MCF 10A (cell line): ENCODE results near the gene COL27A1. TPM values are rescaled to one million over a fixed set of nuclear protein-coding genes. Genes with fewer than 3 reads are reported as not detected.

Experiments
- BruUV-seq: library from RNA; stranded (reverse); fragments of 400-500 nt; replicated peaks from 2 replicates; lab custom pipeline; 2021; lab: Mats Ljungman, UMichigan
- CTCF ChIA-PET: fragments of 300-600 bp; sonication (Branson Sonifier 250); formaldehyde crosslinking; extraction: SDS; loops from one replicate; lab custom pipeline; 2021; ENCODE audit warnings: antibody characterized with exemption, inconsistent platforms; lab: Yijun Ruan, JAX
- POLR2A ChIA-PET: fragments of 300-600, 350-650 bp; sonication (Branson Sonifier 250); formaldehyde crosslinking; extraction: SDS; loops from one replicate; lab custom pipeline; 2020; ENCODE audit warnings: antibody characterized with exemption, inconsistent platforms; lab: Yijun Ruan, JAX
- DNase-seq: peaks from one replicate; pipeline ENCODE4 v3.0.0-alpha.2; 2018; ENCODE audit not compliant: unreplicated experiment
- H3K27ac Mint-ChIP-seq: one replicate; pipeline ENCODE4 v1.8.0; 2022; ENCODE audit warnings: mild to moderate bottlenecking, low read depth, mixed read lengths; ENCODE audit not compliant: unreplicated experiment
- H3K27me3 Mint-ChIP-seq: one replicate; pipeline ENCODE4 v1.8.0; 2022; ENCODE audit warnings: mixed read lengths; ENCODE audit not compliant: insufficient read depth, unreplicated experiment
- H3K36me3 Mint-ChIP-seq: one replicate; pipeline ENCODE4 v1.8.0; 2022; ENCODE audit warnings: mild to moderate bottlenecking, moderate library complexity, mixed read lengths; ENCODE audit not compliant: insufficient read depth, unreplicated experiment
- H3K4me1 Mint-ChIP-seq: one replicate; pipeline ENCODE4 v1.8.0; 2022; ENCODE audit warnings: mixed read lengths; ENCODE audit not compliant: insufficient read depth, unreplicated experiment
- H3K4me3 Mint-ChIP-seq: one replicate; pipeline ENCODE4 v1.8.0; 2022; ENCODE audit warnings: mild to moderate bottlenecking, moderate library complexity, mixed read lengths; ENCODE audit not compliant: unreplicated experiment
- H3K9me3 Mint-ChIP-seq: one replicate; pipeline ENCODE4 v1.8.0; 2022; ENCODE audit warnings: mixed read lengths; ENCODE audit not compliant: unreplicated experiment
- intact Hi-C: fragments of 100-400 bp; cut with micrococcal nuclease; formaldehyde crosslinking; loops from 2 replicates; pipeline ENCODE4 v1.14.1; 2022
- total RNA-seq: library from RNA; stranded (reverse); gene quantifications from 2 replicates; pipeline ENCODE4 v1.2.3, GENCODE V29; 2022
- TF ChIP-seq, protein P1 (sequence below): fragments of 200-600 bp; IDR thresholded peaks from one replicate; pipeline ENCODE4 v1.8.0; 2022; ENCODE audit warnings: antibody characterized with exemption, mild to moderate bottlenecking; ENCODE audit not compliant: unreplicated experiment

The COL27A1 gene
- total RNA-seq, 1 experiment from 2014 or later = 2.9 TPM

DNA sequence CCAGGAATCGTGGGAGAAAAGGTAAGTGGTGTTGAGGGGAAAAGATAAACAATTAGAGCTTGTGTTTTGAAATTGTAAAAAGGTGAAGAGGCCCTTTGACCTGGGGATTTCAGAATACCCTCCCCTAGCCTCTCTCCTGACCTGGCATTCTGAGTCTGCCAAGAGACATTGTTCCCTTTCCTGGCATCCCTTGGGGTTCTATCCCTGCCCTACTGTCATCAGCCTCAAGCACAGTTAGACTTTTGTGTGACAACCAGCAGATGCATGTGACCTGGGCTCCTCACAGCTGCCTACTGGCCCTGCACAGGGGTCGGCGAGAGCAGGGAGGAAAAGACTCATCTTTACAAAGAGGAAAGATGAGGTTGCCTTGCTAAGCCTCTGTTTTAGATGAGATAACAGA, 95.3 kb downstream of the COL27A1 start:
- H3K27me3 Mint-ChIP-seq = peaks cover 30% of the 10 kb centered on the region
- H3K36me3 Mint-ChIP-seq = no peaks in the 10 kb centered on the region
- H3K27ac Mint-ChIP-seq = no peak overlapping the region
- intact Hi-C loops = no loop called here
- TF ChIP-seq, protein P1, sequence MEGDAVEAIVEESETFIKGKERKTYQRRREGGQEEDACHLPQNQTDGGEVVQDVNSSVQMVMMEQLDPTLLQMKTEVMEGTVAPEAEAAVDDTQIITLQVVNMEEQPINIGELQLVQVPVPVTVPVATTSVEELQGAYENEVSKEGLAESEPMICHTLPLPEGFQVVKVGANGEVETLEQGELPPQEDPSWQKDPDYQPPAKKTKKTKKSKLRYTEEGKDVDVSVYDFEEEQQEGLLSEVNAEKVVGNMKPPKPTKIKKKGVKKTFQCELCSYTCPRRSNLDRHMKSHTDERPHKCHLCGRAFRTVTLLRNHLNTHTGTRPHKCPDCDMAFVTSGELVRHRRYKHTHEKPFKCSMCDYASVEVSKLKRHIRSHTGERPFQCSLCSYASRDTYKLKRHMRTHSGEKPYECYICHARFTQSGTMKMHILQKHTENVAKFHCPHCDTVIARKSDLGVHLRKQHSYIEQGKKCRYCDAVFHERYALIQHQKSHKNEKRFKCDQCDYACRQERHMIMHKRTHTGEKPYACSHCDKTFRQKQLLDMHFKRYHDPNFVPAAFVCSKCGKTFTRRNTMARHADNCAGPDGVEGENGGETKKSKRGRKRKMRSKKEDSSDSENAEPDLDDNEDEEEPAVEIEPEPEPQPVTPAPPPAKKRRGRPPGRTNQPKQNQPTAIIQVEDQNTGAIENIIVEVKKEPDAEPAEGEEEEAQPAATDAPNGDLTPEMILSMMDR = no peak
- CTCF ChIA-PET = interaction anchor here (0.5 to 0.7 kb wide), 3 partner anchors 48 to 1269 kb away, joined by 3 to 4 read pairs (median 3); no protein-coding TSS in a partner anchor
- H3K4me3 Mint-ChIP-seq = no peak overlapping the region
- POLR2A ChIA-PET = no interaction called here
- no peaks in the 10 kb centered on the region for H3K4me1 Mint-ChIP-seq
- BruUV-seq = no TSS peak
- DNase-seq = no peak
- no peaks in the 10 kb centered on the region for H3K9me3 Mint-ChIP-seq

DNA sequence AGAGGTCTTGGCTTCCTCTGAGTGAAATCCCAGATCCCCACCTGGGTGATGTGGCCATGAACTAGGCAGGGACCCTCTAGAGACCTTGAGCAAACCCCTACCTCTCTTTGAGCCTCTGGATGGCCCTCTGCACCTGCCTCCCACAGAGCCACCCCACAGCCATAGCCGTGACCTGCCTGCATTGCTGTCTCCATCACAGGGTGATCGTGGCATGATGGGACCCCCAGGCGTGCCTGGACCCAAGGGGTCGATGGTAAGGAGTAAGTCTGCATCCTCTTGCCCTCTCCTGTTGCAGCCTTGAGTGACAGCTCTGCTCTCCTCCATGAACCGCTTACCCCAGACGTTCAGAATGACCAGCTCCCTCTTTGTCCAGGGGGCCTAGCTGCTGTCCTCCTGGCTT, 97.1 kb downstream of the COL27A1 start:
- no peaks in the 10 kb centered on the region for H3K9me3 Mint-ChIP-seq
- H3K4me1 Mint-ChIP-seq = no peaks in the 10 kb centered on the region
- ChIA-PET CTCF (no interaction called here), POLR2A (no interaction called here)
- no peaks in the 10 kb centered on the region for H3K36me3 Mint-ChIP-seq
- intact Hi-C loops = no loop called here
- DNase-seq = no peak
- no peak overlapping the region for H3K27ac Mint-ChIP-seq
- TF ChIP-seq, protein P1 = no peak
- no TSS peak for BruUV-seq
- peaks cover 30% of the 10 kb centered on the region for H3K27me3 Mint-ChIP-seq
- no peak overlapping the region for H3K4me3 Mint-ChIP-seq

DNA sequence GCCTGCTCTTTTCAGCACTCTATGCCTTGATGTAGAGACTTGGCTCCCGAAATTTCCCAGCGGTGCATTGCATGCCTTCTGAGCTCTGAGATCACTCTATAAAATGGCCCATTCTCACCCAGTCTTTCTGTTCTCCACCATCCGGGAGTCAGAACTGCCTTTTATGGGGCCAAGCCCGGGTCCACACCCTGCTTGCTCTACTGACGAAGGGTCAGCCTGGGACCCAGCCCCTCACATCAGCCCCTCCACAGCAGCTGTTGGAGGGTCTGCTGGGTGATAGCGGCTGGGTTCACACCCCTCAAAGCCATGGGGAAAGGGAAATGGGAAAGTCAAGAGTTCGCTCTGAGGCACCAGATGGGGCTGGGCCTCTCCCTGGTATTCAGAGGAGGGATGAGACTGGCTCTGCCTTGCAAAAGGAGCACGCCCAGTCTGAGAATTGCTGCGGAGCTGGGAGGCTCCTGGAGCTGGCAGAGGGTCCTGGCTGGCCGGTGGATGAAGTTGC, 101.5 kb downstream of the COL27A1 start:
- Mint-ChIP-seq H3K4me3 (no peak overlapping the region), H3K36me3 (no peaks in the 10 kb centered on the region), H3K27ac (no peak overlapping the region), H3K4me1 (no peaks in the 10 kb centered on the region), H3K9me3 (no peaks in the 10 kb centered on the region), H3K27me3 (peaks cover 30% of the 10 kb centered on the region)
- no peak for DNase-seq
- intact Hi-C loops = no loop called here
- no TSS peak for BruUV-seq
- CTCF ChIA-PET = no interaction called here
- TF ChIP-seq, protein P1 = no peak
- POLR2A ChIA-PET = no interaction called here

DNA sequence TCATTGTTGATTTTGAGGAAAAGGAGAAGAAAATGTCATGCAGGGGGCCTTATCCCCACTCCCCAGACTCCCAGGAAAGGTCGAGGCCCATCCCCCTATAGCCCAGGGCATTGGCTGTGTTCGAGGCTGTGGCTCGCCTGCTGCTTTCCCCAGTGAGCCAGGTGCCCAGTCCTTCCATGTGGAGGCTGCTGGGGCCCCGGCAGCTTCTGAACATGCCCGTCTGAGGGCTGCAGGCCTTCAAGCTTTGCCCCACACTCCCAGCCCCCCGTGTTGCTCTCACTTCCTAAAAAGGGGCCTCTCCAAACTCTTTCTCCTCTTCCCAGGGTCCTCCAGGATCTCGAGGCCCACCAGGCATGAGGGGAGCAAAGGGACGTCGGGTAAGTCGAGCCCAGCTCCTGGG, 102.9 kb downstream of the COL27A1 start:
- no peak for DNase-seq
- Mint-ChIP-seq H3K9me3 (no peaks in the 10 kb centered on the region), H3K4me3 (no peak overlapping the region), H3K36me3 (no peaks in the 10 kb centered on the region), H3K4me1 (no peaks in the 10 kb centered on the region), H3K27me3 (peaks cover 23% of the 10 kb centered on the region), H3K27ac (no peak overlapping the region)
- CTCF ChIA-PET = interaction anchor here (0.7 kb wide), 1 partner anchor 83 kb away, joined by 3 read pairs; no protein-coding TSS in a partner anchor
- TF ChIP-seq, protein P1 = no peak
- POLR2A ChIA-PET = no interaction called here
- intact Hi-C loops = no loop called here
- BruUV-seq = no TSS peak
